Gastroesophageal sphincter (tissue), 3 donors: Measurements from ENCODE around the gene NEK11.

Experiments
- POLR2AphosphoS5 ChIP-seq: sonication (generic); formaldehyde crosslinking; IDR thresholded peaks from one replicate; pipeline ENCODE4 v1.6.1; 2017; ENCODE audit warnings: antibody characterized with exemption
- TF ChIP-seq, protein P1 (sequence below), 4 experiments: fragments of 200-600 bp in 2 of 4; fragments of 450-650 bp in 2 of 4; sonication (generic) in 1 of 4; IDR thresholded peaks; one replicate each; pipeline ENCODE4 v1.5.1; 2017 to 2019; ENCODE audit warnings: antibody characterized with exemption in 4 of 4, mild to moderate bottlenecking in 2 of 4, moderate library complexity in 2 of 4

DNA sequence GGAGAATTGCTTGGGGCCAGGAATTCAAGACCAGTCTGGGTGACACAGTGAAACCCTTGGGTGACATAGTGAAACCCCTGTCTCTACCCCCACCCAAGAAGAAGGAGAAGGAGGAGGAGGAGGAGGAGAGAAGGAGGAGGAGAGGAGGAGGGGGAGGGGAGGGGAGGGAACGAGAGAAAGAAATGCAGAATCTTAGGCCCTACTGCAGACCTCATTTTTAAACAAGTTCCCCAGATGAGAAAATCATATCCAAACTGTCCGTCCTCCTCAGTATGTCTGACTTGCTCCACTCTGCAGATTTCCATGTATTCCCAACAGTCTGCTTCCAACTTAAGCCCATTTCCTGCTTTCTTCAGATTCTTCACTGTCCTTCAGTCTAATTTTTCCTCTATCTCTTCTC, 291.0 kb downstream of the NEK11 start:
- no peak for TF ChIP-seq POLR2AphosphoS5
- TF ChIP-seq, protein P1, sequence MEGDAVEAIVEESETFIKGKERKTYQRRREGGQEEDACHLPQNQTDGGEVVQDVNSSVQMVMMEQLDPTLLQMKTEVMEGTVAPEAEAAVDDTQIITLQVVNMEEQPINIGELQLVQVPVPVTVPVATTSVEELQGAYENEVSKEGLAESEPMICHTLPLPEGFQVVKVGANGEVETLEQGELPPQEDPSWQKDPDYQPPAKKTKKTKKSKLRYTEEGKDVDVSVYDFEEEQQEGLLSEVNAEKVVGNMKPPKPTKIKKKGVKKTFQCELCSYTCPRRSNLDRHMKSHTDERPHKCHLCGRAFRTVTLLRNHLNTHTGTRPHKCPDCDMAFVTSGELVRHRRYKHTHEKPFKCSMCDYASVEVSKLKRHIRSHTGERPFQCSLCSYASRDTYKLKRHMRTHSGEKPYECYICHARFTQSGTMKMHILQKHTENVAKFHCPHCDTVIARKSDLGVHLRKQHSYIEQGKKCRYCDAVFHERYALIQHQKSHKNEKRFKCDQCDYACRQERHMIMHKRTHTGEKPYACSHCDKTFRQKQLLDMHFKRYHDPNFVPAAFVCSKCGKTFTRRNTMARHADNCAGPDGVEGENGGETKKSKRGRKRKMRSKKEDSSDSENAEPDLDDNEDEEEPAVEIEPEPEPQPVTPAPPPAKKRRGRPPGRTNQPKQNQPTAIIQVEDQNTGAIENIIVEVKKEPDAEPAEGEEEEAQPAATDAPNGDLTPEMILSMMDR (IDR thresholded peaks at IDR 0.05): no peak
